Hindlimb muscle (tissue), 1 donor: ENCODE results near the gene FYB2. TPM values are rescaled to one million over a fixed set of nuclear protein-coding genes. Genes with fewer than 3 reads are reported as not detected.

Experiments
- DNase-seq: peaks from one replicate; pipeline ENCODE4 v3.0.0-alpha.2; 2013
- polyA plus RNA-seq: library from polyadenylated mRNA; unstranded; fragments of 120-200 nt; gene quantifications from one replicate; pipeline ENCODE4 v1.2.1, GENCODE V29; 2013; ENCODE audit not compliant: insufficient read length

FYB2 gene
- 0.59 TPM for polyA plus RNA-seq

GRCh38 chr1:56819387-56819899 lies at the start of gene FYB2:
TSS of gene FYB2 (minus strand) at chr1:56819404. CDS start at chr1:56819290, 114 bp downstream.
- DNase-seq = no peak

- DNase-seq = no peak
Observed at GRCh38 chr1:56868761-56869160, 49.6 kb upstream of the FYB2 start.

- no peak for DNase-seq
Observed at GRCh38 chr1:56867491-56867890, 48.3 kb upstream of the FYB2 start.

GRCh38 chr1:56866656-56867055 lies 47.5 kb upstream of the FYB2 start:
- no peak for DNase-seq

GRCh38 chr1:56864430-56864829 lies 45.2 kb upstream of the FYB2 start:
- DNase-seq = no peak

- no peak for DNase-seq
Observed at GRCh38 chr1:56863265-56863992, 44.2 kb upstream of the FYB2 start.

GRCh38 chr1:56859287-56859686 lies 40.1 kb upstream of the FYB2 start:
- no peak for DNase-seq

GRCh38 chr1:56856186-56856585 lies 37.0 kb upstream of the FYB2 start:
- DNase-seq = no peak

GRCh38 chr1:56855190-56855589 lies 36.0 kb upstream of the FYB2 start:
- no peak for DNase-seq

GRCh38 chr1:56854521-56855099 lies 35.4 kb upstream of the FYB2 start, which contains the start of gene C8A:
TSS of gene C8A (plus strand) at chr1:56854797. CDS start at chr1:56854902, 105 bp downstream.
- DNase-seq = no peak

- DNase-seq = no peak
Observed at GRCh38 chr1:56852476-56852875, 33.3 kb upstream of the FYB2 start.

GRCh38 chr1:56850922-56851321 lies 31.7 kb upstream of the FYB2 start:
- DNase-seq = no peak

- no peak for DNase-seq
Observed at GRCh38 chr1:56850411-56850810, 31.2 kb upstream of the FYB2 start.

GRCh38 chr1:56849750-56850149 lies 30.5 kb upstream of the FYB2 start:
- no peak for DNase-seq

- no peak for DNase-seq
Observed at GRCh38 chr1:56845343-56845742, 26.1 kb upstream of the FYB2 start.

- DNase-seq = no peak
Observed at GRCh38 chr1:56844545-56845136, 25.4 kb upstream of the FYB2 start.

GRCh38 chr1:56843544-56843943 lies 24.3 kb upstream of the FYB2 start:
- DNase-seq = no peak

GRCh38 chr1:56838759-56839158 lies 19.6 kb upstream of the FYB2 start:
- DNase-seq = no peak

GRCh38 chr1:56837244-56837939 lies 18.2 kb upstream of the FYB2 start:
- no peak for DNase-seq

GRCh38 chr1:56836359-56836758 lies 17.2 kb upstream of the FYB2 start:
- no peak for DNase-seq

GRCh38 chr1:56835657-56836056 lies 16.5 kb upstream of the FYB2 start:
- DNase-seq = no peak

GRCh38 chr1:56834137-56834900 lies 15.1 kb upstream of the FYB2 start:
- DNase-seq = no peak
